HCT116 (cell line): ENCODE data around the gene KAZN. TPM values are rescaled to one million over a fixed set of nuclear protein-coding genes. Genes with fewer than 3 reads are reported as not detected.

ENCODE experiments used
- ATAC-seq: fragments of 200-7000 bp; cut with Tn5 transposase; 2 replicates; pipeline ENCODE4 v1.9.1; 2020; ENCODE audit warnings: mild to moderate bottlenecking, moderate library complexity
- BruUV-seq: library from RNA; stranded (reverse); fragments of 400-500 nt; replicated peaks from 2 replicates; lab custom pipeline; 2021; lab: Mats Ljungman, UMichigan
- CTCF ChIA-PET: fragments of 300-600 bp; sonication (Branson Sonifier 250); formaldehyde crosslinking; loops from one replicate; lab custom pipeline; 2021; ENCODE audit warnings: antibody characterized with exemption; lab: Charles Lee
- POLR2A ChIA-PET: fragments of 300-600, 350-600 bp; sonication (Branson Sonifier 250); formaldehyde crosslinking; loops from one replicate; lab custom pipeline; 2021; ENCODE audit warnings: antibody characterized with exemption; lab: Charles Lee
- RAD21 ChIA-PET, 2 experiments: fragments of 300-600 bp; sonication (Branson Sonifier 250); formaldehyde crosslinking; loops; one replicate each; lab custom pipeline; 2023; ENCODE audit warnings: low total read pairs in 2 of 2; ENCODE audit not compliant: uncharacterized antibody in 2 of 2, unreplicated experiment in 2 of 2, low non-redundant PET in 1 of 2; lab: Charles Lee
- DNase-seq: peaks from one replicate; pipeline ENCODE4 v3.0.0-alpha.2; 2010; ENCODE audit warnings: low read depth, low spot score
- H2AFZ ChIP-seq: fragments of 200-600 bp; shearing (Covaris generic), sonication (generic); 2 replicates; pipeline ENCODE4 v1.6.1; 2017; ENCODE audit warnings: low read depth, mixed run types, mixed read lengths, antibody characterized with exemption, low read length; ENCODE audit not compliant: poor library complexity, severe bottlenecking
- H3K27ac ChIP-seq: 2 replicates; pipeline ENCODE4 v1.5.1; 2012; ENCODE audit warnings: low read depth, low read length
- H3K27me3 ChIP-seq: fragments of 200-600 bp; sonication (generic); 2 replicates; pipeline ENCODE4 v1.6.1; 2016; ENCODE audit warnings: mixed run types, low read length, mixed read lengths; ENCODE audit not compliant: insufficient read depth
- H3K36me3 ChIP-seq, 2 experiments: fragments of 200-500 bp in 1 of 2; fragments of 200-600 bp in 1 of 2; sonication (Bioruptor generic) in 1 of 2; sonication (generic) in 1 of 2; 2 replicates each; pipeline versions ENCODE4 v1.5.1 to v1.6.1; 2014 to 2016; ENCODE audit warnings: low read length in 2 of 2, inconsistent platforms in 1 of 2, mixed read lengths in 1 of 2, mixed run types in 1 of 2; ENCODE audit not compliant: insufficient read depth in 2 of 2, control insufficient read depth in 1 of 2
- H3K4me1 ChIP-seq, 2 experiments: fragments of 200-600 bp in 1 of 2; sonication (generic) in 1 of 2; 2 replicates each; pipeline versions ENCODE4 v1.5.1 to v1.6.1; 2012 to 2017; ENCODE audit warnings: low read length in 2 of 2, inconsistent platforms in 1 of 2, mild to moderate bottlenecking in 1 of 2, mixed read lengths in 1 of 2, mixed run types in 1 of 2, moderate library complexity in 1 of 2; ENCODE audit not compliant: insufficient read depth in 2 of 2, control insufficient read depth in 1 of 2
- H3K4me2 ChIP-seq: fragments of 200-600 bp; sonication (generic); 2 replicates; pipeline ENCODE4 v1.6.1; 2017; ENCODE audit warnings: mixed run types, low read length, mixed read lengths
- H3K4me3 ChIP-seq, 2 experiments: fragments of 200-600 bp in 1 of 2; sonication (generic) in 1 of 2; replicated peaks in 1 of 2; 2 replicates each; pipeline ENCODE4 v1.5.1; 2011 to 2016; ENCODE audit warnings: low read length in 2 of 2, control low read depth in 1 of 2, low read depth in 1 of 2, mild to moderate bottlenecking in 1 of 2, mixed read lengths in 1 of 2, mixed run types in 1 of 2
- H3K79me2 ChIP-seq: fragments of 200-600 bp; sonication (generic); 2 replicates; pipeline ENCODE4 v1.6.1; 2017; ENCODE audit warnings: mild to moderate bottlenecking, mixed run types, low read length, moderate library complexity, mixed read lengths; ENCODE audit not compliant: insufficient read depth
- H3K9ac ChIP-seq: fragments of 200-600 bp; sonication (generic); 2 replicates; pipeline ENCODE4 v1.6.1; 2016; ENCODE audit warnings: low read length, mixed read lengths
- H3K9me2 ChIP-seq: fragments of 200-600 bp; sonication (generic), shearing (Covaris generic); 2 replicates; pipeline ENCODE4 v1.6.1; 2017; ENCODE audit warnings: mixed run types, mild to moderate bottlenecking, moderate library complexity; ENCODE audit not compliant: insufficient read depth
- H3K9me3 ChIP-seq, 2 experiments: fragments of 200-500 bp in 1 of 2; fragments of 200-600 bp in 1 of 2; sonication (Bioruptor generic) in 1 of 2; sonication (generic) in 1 of 2; 2 replicates each; pipeline ENCODE4 v1.6.1; 2014 to 2017; ENCODE audit warnings: low read length in 2 of 2, mixed read lengths in 2 of 2, inconsistent platforms in 1 of 2, low read depth in 1 of 2, mild to moderate bottlenecking in 1 of 2, mixed run types in 1 of 2, moderate library complexity in 1 of 2; ENCODE audit not compliant: control insufficient read depth in 1 of 2, insufficient read depth in 1 of 2
- H4K20me1 ChIP-seq: fragments of 200-600 bp; sonication (generic), shearing (Covaris generic); 2 replicates; pipeline ENCODE4 v1.6.1; 2017; ENCODE audit warnings: mixed run types, mild to moderate bottlenecking, moderate library complexity; ENCODE audit not compliant: insufficient read depth
- CEBPB ChIP-seq: IDR thresholded peaks from 2 replicates; pipeline ENCODE4 v1.6.1; 2012; ENCODE audit warnings: low read depth
- EGR1 ChIP-seq: IDR thresholded peaks from 2 replicates; pipeline ENCODE4 v1.6.1; 2012; ENCODE audit warnings: low read depth
- ELF1 ChIP-seq: IDR thresholded peaks from 2 replicates; pipeline ENCODE4 v1.6.1; 2012; ENCODE audit warnings: low read depth, borderline replicate concordance
- EZH2 ChIP-seq: fragments of 200-600 bp; sonication (generic); IDR thresholded peaks from 2 replicates; pipeline ENCODE4 v1.6.1; 2017; ENCODE audit warnings: antibody characterized with exemption, mixed run types
- EZH2phosphoT487 ChIP-seq: fragments of 200-600 bp; IDR thresholded peaks from 2 replicates; pipeline ENCODE4 v1.6.1; 2018; ENCODE audit warnings: antibody characterized with exemption, borderline replicate concordance
- FOSL1 ChIP-seq: IDR thresholded peaks from 2 replicates; pipeline ENCODE4 v1.6.1; 2012; ENCODE audit warnings: low read depth
- POLR2AphosphoS5 ChIP-seq: IDR thresholded peaks from 2 replicates; pipeline ENCODE4 v1.6.1; 2011; ENCODE audit warnings: mild to moderate bottlenecking, low read depth, low read length, moderate library complexity
- RAD21 ChIP-seq: IDR thresholded peaks from 2 replicates; pipeline ENCODE4 v1.6.1; 2012; ENCODE audit warnings: low read depth, mild to moderate bottlenecking
- REST ChIP-seq: IDR thresholded peaks from 2 replicates; pipeline ENCODE4 v1.6.1; 2012; ENCODE audit warnings: low read depth
- intact Hi-C: fragments of 100-400 bp; cut with micrococcal nuclease; formaldehyde crosslinking; loops from 2 replicates; pipeline ENCODE4 v1.10.0; 2022
- total RNA-seq: library from RNA; stranded (reverse); gene quantifications from one replicate; pipeline ENCODE4 v1.2.1, GENCODE V29; 2021; ENCODE audit not compliant: unreplicated experiment

Gene KAZN
- total RNA-seq, 1 experiment from 2014 or later, result 13.4 TPM

GRCh38 chr1:14784790-14785773 lies 186.6 kb downstream of the KAZN start:
- ChIA-PET RAD21 (no interaction called here), POLR2A (no interaction called here), CTCF (interaction anchor here (1.1 to 1.2 kb wide), 2 partner anchors 129 to 243 kb away, joined by 3 read pairs; no protein-coding TSS in a partner anchor)
- no peaks in the 10 kb centered on the region for H3K27me3 ChIP-seq
- H3K36me3 ChIP-seq, result no peaks in the 10 kb centered on the region
- peaks cover 0 to 5% of the 10 kb centered on the region in 2 experiments; a peak in 1 of 4 replicates for H3K4me1 ChIP-seq
- no peak overlapping the region for H3K4me2 ChIP-seq
- no peaks in the 10 kb centered on the region for H3K79me2 ChIP-seq
- no peak overlapping the region for H3K27ac ChIP-seq
- H3K9ac ChIP-seq, result no peak overlapping the region
- DNase-seq (no peak), ATAC-seq (no peak)
- intact Hi-C loops, result no loop called here
- no peaks in the 10 kb centered on the region for H3K9me2 ChIP-seq
- TF ChIP-seq RAD21 (no peak), ELF1 (no peak), EZH2phosphoT487 (no peak), EGR1 (no peak), FOSL1 (no peak), POLR2AphosphoS5 (no peak), CEBPB (no peak), REST (no peak), EZH2 (no peak)
- no TSS peak for BruUV-seq
- H2AFZ ChIP-seq, result no peak overlapping the region
- no peaks in the 10 kb centered on the region for H3K9me3 ChIP-seq
- H4K20me1 ChIP-seq, result no peaks in the 10 kb centered on the region
- no peak overlapping the region for H3K4me3 ChIP-seq
